ENCODE data around the gene GRIN1. TPM values are rescaled to one million over a fixed set of nuclear protein-coding genes. Genes with fewer than 3 reads are reported as not detected.

The GRIN1 gene
- total RNA-seq, 6 experiments from 2014 or later: 0.51 to 1.1 (median 0.66) TPM; not detected in 3

DNA sequence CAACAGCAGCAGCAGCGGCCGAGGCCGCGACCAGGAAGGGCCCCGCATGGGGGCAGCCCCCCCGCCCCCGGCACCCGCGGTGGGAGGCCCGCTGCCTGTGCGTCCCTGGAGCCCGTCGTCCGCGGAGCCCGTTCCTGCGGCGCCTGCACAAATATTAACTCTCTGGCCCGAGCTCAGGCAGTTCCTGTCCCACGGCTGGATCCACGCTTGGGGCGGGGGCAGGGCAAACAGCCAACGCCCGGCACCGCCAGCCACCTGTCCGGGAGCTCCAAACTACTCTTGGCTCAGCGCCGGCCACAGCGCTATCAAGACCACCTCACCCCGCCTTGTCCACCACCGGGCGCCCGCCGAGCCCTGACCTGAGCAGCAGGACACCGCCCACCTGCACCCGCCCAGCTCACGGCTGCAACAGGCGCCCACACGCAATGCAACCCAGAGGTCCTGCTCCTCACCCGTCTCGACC, 31.0 kb downstream of the GRIN1 start, which contains the start of gene LRRC26:
Gene LRRC26 (minus strand): TSS at position 156 of the 463 bp plus-strand sequence. CDS start 108 bp downstream, at position 48.
- H3K9me3 Mint-ChIP-seq: no peaks in the 10 kb centered on the region
- DNase-seq: no peak
- peaks cover 15% of the 10 kb centered on the region for H3K27me3 Mint-ChIP-seq (ENCODE audit: insufficient read depth)
- H3K36me3 Mint-ChIP-seq (ENCODE audit: low read depth): no peaks in the 10 kb centered on the region
- no peak within 1 kb of the TSS for H3K27ac Mint-ChIP-seq
- H3K4me1 Mint-ChIP-seq (ENCODE audit: low read depth): no peaks in the 10 kb centered on the region
- no peak within 1 kb of the TSS for H3K4me3 Mint-ChIP-seq
- TF ChIP-seq, protein P1, sequence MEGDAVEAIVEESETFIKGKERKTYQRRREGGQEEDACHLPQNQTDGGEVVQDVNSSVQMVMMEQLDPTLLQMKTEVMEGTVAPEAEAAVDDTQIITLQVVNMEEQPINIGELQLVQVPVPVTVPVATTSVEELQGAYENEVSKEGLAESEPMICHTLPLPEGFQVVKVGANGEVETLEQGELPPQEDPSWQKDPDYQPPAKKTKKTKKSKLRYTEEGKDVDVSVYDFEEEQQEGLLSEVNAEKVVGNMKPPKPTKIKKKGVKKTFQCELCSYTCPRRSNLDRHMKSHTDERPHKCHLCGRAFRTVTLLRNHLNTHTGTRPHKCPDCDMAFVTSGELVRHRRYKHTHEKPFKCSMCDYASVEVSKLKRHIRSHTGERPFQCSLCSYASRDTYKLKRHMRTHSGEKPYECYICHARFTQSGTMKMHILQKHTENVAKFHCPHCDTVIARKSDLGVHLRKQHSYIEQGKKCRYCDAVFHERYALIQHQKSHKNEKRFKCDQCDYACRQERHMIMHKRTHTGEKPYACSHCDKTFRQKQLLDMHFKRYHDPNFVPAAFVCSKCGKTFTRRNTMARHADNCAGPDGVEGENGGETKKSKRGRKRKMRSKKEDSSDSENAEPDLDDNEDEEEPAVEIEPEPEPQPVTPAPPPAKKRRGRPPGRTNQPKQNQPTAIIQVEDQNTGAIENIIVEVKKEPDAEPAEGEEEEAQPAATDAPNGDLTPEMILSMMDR (IDR thresholded peaks at IDR 0.05): no peak

DNA sequence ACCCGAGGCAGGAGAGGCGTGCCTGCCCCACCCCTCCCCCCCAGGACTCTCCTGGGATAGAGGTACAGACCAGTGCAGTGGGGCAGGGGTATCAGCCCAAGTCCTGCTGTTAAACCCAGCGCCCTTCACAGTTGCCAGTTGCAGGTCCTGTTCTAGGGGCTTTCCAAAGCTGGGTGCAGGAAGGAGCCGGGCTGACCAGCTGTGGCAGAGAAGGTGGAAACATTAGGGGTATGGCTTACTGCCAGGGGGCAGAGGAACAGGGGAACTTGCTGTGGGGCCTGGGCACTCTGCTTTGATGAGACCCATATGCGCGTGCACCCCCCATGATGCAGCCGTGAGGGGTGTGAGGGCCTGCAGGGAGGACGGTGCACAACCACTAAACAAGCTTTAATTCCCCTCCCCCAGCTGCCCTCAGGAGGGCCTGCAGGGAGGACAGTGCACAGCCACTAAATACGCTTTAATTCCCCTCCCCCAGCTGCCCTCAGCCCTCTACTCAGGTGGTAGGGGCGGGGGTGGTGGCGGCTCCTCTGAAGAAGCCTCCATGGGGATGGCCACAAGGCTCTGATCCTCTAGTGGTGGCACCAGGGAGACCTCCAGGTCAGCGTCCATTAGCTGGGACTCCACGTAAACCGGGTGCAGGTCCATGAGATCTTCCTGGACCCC, 31.7 kb downstream of the GRIN1 start:
- no peak for DNase-seq
- no peak overlapping the region for H3K4me3 Mint-ChIP-seq
- TF ChIP-seq, protein P1 (IDR thresholded peaks at IDR 0.05): no peak
- peaks cover 12% of the 10 kb centered on the region for H3K27me3 Mint-ChIP-seq (ENCODE audit: insufficient read depth)
- no peak overlapping the region for H3K27ac Mint-ChIP-seq
- H3K4me1 Mint-ChIP-seq (ENCODE audit: low read depth): no peaks in the 10 kb centered on the region
- H3K9me3 Mint-ChIP-seq: no peaks in the 10 kb centered on the region
- H3K36me3 Mint-ChIP-seq (ENCODE audit: low read depth): no peaks in the 10 kb centered on the region

DNA sequence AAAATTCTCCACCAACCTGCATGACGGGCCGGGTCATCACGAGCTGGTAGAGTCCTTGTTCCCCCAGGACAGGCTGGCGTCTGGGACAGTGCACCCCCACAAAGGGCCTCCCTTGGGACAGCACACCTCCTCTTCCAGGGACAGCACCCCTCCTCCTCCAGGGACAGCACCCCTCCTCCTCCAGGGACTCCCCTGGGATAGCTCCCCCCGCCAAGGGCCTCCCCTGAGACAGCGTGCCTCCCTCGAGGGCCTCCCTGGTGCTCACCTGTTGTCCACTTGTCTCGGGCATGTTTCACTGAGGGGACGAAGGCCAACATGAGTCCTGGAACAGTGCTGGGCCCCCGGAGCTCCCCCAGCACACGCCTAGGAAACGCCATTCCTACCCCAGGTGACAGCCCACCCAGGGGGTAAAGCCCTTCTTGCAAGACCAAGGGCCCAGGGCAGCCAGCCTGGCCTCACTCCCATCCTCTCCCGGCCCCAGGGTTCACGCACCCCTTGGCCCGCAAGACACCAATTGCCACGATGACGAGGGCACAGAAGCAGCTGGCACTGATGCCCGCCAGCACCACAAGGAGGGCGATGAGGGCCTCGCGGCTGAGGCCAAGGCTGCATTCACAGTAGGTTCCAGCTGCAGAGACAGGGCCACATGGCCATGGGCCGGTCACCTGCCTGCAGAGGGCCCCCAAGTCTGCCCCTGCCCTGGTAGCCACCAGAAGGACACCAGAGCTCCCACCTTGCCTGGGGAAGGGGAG, 32.4 kb downstream of the GRIN1 start:
- TF ChIP-seq, protein P1 (IDR thresholded peaks at IDR 0.05): no peak
- Mint-ChIP-seq H3K4me3 (no peak overlapping the region), H3K4me1 (ENCODE audit: low read depth) (no peaks in the 10 kb centered on the region), H3K27me3 (ENCODE audit: insufficient read depth) (peaks cover 12% of the 10 kb centered on the region), H3K9me3 (no peaks in the 10 kb centered on the region), H3K27ac (no peak overlapping the region), H3K36me3 (ENCODE audit: low read depth) (no peaks in the 10 kb centered on the region)
- no peak for DNase-seq

DNA sequence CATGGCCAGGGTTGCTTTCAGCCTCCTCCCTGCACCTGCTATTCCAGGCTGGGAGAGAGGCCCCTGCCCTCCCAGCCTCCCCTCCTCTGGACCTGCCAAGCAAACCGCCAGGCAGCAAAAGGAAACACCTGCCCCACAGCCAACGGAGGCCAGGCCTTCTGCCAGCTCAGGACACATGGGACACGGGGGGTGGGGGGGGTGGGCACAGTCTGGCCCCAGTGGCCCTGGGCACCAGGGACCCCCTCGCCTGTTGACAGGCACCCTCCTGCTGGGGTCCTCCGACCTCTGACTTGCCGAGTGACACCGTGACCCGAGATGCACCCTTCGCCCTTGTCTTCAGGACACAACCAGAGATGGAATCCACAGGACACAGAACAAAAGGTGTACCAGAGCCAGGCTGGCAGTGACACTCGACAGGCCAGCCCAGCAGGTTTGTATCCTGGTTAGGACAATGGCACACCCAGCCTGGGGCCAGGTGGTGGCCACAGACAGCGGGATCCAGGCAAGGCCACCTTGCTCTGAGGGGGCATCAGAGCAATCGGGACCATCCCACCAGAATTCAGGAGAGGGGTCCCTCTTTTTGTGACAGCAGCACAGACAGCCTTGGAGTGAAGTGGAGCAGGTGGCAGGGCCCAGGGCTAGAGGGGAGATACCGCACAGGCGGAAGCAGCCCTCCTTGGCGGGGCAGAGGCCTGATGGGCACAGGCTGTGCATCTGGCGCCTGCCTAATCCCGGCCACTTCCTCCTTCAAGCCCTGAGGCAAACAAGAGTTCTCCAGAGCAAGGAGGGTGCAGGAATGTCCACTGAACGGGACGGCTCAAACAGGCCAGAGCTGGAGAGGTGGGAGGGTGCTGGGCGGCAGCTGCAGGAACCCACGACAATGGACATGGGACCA, 34.2 kb downstream of the GRIN1 start:
- DNase-seq: no peak
- peaks cover 2% of the 10 kb centered on the region; the same call in 1 of the 2 replicates for H3K4me1 Mint-ChIP-seq (ENCODE audit: low read depth)
- H3K36me3 Mint-ChIP-seq (ENCODE audit: low read depth): no peaks in the 10 kb centered on the region
- TF ChIP-seq, protein P1 (IDR thresholded peaks at IDR 0.05): no peak
- no peaks in the 10 kb centered on the region for H3K9me3 Mint-ChIP-seq
- no peak overlapping the region for H3K27ac Mint-ChIP-seq
- H3K4me3 Mint-ChIP-seq: no peak overlapping the region
- peaks cover 7% of the 10 kb centered on the region for H3K27me3 Mint-ChIP-seq (ENCODE audit: insufficient read depth)
